Epithelial cell of esophagus (primary cell): ENCODE measurements around the gene SMIM22.

Experiments
- DNase-seq: peaks from one replicate; pipeline ENCODE4 v3.0.0; 2010; ENCODE audit warnings: low read depth
- H3K4me3 ChIP-seq: 2 replicates; pipeline ENCODE4 v1.5.1; 2011; ENCODE audit warnings: mild to moderate bottlenecking, low read length, control low read depth
- CTCF ChIP-seq: IDR thresholded peaks from 2 replicates; pipeline ENCODE4 v1.5.1; 2011; ENCODE audit warnings: low read depth, mild to moderate bottlenecking, low read length, control low read depth, inconsistent platforms; ENCODE audit not compliant: insufficient read depth; ENCODE audit errors: missing control alignments

SMIM22 gene

GRCh38 chr16:4762205-4762604, 33.0 kb upstream of the SMIM22 start:
- H3K4me3 ChIP-seq: no peak overlapping the region
- TF ChIP-seq CTCF: no peak

DNA sequence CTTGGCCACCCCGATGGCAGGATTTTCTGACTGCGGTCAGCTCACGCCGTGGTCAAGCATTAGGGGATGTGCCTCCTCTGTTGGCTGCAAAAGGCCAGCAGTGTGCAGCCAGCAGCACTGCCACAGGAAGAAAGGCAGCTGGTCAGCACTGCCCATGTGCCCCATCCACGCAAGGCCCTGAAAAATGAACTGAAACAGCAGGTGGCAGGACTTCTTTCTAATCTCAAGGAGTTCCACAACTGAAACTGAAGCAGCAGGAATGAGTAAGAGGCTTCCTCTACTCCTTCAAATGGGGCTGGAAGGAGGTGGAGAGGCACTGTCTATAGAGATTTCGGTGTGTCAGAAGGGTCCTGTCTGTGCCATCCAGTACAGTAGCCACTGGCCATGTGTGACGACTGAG, 31.4 kb upstream of the SMIM22 start:
- no peak for TF ChIP-seq CTCF
- H3K4me3 ChIP-seq: no peak overlapping the region
- DNase-seq: no peak

More at GRCh38 chr16:4762205-4762604, 33.0 kb upstream of the SMIM22 start:
- DNase-seq: no peak

DNA sequence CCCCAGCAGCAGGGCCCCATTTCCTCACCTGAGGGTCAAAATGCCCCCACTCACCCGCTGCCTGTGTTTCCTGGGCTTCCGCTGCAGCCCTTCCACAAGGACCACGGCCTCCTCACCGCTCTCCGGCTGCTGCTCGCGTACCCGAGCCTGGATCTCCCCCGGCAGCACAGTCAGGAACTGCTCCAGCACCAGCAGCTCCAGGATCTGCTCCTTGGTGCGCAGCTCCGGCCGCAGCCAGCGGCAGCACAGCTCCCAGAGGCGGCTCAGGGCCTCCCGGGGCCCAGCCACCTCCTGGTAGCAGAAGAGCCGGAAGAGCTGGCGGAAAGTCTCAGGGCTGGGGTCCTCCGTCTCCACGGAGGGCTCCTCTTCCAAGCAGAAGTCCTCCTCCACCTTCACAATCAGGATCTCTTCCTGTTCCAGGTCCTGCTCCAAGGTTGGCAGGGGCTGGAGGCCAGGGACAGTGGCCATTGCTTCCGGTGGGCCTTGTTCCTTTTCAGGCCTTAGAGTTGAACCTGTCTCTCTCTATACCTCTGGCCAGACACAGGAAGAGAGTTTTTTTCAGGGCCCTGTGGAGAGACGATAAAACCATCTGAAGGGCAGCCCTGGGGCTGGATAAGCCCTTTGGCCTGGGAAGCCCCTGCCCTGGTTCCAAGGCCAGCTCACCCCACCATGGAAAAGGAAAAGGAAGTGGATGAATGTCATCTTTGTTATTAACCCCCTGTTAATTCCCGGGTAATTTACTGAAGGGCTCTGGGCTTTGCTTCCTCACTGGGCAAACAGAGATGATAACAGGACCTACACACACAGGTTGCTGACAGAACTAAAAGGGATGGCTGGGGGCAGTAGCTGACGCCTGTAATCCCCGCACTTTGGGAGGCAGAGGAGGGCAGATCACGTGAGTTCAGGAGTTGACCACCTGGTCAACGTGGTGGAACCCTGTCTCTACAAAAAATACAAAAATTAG, 29.4 kb upstream of the SMIM22 start:
- H3K4me3 ChIP-seq: peak overlapping the region; percentile 86
- DNase-seq: no peak
- TF ChIP-seq CTCF: no peak

GRCh38 chr16:4766875-4767628, 28.1 kb upstream of the SMIM22 start, which contains the start of gene ZNF500:
TSS of gene ZNF500 (minus strand) at chr16:4767162. CDS start at chr16:4765978, 1,184 bp downstream.
- peak within 1 kb of the TSS; percentile 86 for H3K4me3 ChIP-seq
- peak; percentile 97 for DNase-seq
- no peak for TF ChIP-seq CTCF

DNA sequence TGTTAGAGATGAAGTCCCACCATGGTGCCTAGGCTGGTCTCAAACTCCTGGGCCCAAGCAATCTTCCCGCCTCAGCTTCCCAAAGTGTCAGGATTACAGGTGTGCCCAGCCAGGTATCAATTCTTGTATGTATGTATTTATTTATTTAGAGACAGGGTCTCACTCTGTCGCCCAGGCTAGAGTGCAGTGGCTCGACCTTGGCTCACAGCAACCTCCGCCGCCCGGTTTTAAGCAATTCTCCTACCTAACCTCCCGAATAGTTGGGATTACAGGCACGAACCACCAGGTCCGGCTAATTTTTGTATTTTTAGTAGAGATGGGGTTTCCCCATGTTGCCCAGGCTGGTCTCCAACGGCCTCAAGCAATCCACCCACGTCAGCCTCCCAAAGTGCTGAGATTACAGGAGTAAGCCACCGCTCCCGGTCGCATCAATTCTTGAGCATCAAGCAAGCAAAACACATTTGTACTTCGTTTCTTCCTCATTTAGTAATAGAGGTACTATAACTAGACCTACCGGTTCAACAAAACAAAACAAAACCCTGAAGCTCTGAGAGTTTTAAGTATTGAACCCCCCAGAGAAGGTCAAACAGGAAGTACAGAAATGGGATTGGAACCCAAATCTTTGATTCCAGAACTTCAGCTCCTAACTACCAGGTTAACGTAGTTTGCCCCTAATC, 27.2 kb upstream of the SMIM22 start:
- no peak for TF ChIP-seq CTCF
- peak; percentile 79 for DNase-seq
- H3K4me3 ChIP-seq: peak overlapping the region; percentile 86

- no peak for TF ChIP-seq CTCF
- H3K4me3 ChIP-seq: peak overlapping the region; percentile 86
- peak; percentile 98 for DNase-seq
Observed at GRCh38 chr16:4768549-4769305, 26.4 kb upstream of the SMIM22 start.
